HG02588 (cell line): ENCODE data around the gene ACTG1.
"Not testable (repeated sequence)": the region's sequence is repeated elsewhere in the genome, so short reads cannot be mapped to it uniquely, and the experiment has no call there.

Source experiments
- ATAC-seq: cut with Tn5 transposase; IDR thresholded peaks from one replicate; pipeline ENCODE4 v1.9.1; 2021; ENCODE audit warnings: mild to moderate bottlenecking, moderate library complexity; ENCODE audit not compliant: unreplicated experiment

ACTG1 gene

DNA sequence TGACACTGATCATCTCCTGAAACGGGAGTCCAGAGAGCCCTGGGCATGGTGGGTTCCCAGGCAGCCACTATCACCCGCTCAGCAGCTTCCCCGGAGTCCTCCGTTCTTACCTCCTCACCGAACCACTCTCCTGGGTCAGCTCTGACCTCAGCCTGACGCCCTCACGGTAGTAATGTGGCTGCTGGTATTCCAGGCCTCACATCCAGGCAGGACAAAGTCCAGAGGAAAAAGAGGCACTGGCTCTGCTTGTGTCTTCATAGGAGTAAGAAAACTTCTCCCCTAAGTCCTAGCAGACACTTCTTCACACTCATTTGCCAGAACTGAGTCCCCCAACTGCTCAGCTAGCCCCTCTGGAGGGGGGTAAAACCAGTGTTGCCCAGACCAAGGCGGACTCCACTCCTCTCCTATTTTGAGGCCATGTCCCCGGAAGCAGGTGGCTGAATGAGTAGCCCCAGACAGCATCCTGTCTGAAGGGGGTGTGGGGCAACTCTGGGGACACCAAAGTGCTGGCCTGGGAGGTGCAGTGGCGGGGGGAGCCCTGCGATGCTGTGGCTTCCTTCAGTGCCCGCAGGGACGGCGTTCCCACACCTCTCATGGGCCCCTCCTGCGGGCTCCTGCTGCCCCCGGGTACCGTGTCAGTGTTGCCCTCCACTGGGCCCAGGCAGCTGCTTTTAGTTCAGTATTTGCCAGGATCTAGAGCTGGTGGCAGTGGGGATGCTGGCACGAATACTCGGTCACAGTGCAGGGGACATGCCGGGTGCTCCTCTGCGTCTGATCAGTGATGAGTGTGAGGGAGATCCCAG lies 20.9 kb upstream of the ACTG1 start:
- ATAC-seq, result no peak

DNA sequence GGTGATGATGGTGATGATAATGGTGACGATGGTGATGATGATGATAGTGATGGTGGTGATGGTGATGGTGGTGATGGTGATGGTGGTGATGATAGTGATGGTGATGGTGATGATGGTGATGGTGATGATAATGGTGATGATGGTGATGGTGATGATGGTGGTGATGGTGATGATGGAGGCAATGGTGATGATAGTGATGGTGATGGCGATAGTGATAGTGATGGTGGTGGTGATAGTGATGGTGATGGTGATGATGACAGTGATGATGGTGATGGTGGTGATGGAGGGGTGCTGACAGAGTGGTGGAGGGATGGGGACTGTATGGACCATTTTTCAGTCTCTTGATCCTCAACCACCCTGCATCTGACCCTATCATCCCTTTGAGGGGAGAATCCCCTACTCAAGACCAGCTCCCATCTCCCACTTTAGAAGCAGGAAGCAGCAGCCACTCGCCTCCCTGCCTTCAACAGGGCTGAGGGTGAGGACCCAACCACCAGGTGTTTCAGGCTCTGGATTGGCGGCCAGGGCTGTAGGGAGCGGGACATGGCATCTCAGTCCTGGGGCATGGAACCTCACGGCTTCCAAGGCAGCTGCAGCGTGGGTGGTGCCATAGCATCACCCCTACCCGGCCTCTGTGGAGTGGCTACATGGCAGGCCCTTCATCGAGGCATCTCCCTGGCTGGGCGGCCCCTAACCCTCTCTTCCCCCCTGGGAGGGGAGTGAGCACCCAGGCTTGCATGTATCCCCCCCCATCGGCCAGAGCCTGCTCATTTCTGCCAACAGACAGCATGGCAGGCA lies 20.1 kb upstream of the ACTG1 start:
- ATAC-seq, result no peak

DNA sequence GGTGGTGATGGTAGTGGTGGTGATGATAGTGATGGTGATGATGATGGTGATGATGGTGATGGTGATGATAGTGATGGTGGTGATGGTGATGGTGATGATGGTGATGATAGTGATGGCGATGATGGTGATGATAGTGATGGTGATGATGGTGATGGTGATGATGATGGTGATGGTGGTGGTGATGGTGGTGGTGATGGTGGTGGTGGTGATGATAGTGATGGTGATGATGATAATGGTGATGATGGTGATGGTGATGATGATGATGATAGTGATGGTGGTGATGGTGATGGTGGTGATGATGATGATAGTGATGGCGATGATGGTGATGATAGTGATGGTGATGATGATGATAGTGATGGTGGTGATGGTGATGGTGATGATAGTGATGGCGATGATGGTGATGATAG lies 19.4 kb upstream of the ACTG1 start:
- ATAC-seq, result not testable (repeated sequence)

DNA sequence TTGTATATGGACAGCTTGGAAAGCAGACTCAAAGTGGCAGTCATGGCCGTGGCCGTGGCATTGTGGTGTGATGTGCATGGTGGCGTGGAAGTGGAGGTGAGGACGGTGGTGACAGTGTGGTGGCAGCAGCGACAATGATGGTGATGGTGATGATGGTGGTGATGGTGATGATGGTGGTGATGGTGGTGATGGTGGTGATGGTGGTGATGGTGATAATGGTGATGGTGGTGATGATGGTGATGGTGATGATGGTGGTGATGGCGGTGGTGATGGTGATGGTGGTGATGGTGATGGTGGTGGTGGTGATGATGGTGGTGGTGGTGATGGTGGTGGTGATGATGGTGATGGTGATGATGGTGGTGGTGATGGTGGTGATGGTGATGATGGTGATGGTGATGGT lies 18.4 kb upstream of the ACTG1 start:
- ATAC-seq, result not testable (repeated sequence)

DNA sequence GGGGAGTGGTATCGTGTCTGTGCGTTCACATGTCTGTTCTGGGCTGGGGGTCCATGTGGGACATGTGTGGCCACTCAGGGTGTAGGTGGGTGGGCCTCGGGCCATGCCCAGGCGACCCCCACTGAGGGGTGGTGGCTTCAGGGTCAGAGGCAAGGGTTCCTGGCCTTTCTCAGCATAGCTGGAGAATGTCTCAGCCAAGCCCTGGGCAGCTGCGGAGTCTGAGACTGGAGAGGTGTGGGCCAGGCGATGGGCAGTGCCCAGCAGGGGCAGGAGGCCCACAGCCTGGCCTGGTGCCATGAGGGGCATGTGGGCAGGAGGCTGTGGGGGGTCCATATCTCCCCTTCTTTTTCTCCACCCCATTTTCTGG lies 16.8 kb upstream of the ACTG1 start:
- ATAC-seq, result no peak

DNA sequence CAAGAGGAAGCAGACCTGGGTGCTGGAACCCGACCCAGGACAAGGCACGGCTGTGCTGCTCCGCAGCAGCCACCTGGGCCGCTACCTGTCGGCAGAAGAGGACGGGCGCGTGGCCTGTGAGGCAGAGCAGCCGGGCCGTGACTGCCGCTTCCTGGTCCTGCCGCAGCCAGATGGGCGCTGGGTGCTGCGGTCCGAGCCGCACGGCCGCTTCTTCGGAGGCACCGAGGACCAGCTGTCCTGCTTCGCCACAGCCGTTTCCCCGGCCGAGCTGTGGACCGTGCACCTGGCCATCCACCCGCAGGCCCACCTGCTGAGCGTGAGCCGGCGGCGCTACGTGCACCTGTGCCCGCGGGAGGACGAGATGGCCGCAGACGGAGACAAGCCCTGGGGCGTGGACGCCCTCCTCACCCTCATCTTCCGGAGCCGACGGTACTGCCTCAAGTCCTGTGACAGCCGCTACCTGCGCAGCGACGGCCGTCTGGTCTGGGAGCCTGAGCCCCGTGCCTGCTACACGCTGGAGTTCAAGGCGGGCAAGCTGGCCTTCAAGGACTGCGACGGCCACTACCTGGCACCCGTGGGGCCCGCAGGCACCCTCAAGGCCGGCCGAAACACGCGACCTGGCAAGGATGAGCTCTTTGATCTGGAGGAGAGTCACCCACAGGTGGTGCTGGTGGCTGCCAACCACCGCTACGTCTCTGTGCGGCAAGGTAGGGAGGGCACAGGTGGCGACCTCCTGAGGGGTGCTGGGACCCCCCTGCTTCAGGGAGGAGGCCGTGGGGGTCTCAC lies 16.2 kb upstream of the ACTG1 start:
- ATAC-seq, result no peak

DNA sequence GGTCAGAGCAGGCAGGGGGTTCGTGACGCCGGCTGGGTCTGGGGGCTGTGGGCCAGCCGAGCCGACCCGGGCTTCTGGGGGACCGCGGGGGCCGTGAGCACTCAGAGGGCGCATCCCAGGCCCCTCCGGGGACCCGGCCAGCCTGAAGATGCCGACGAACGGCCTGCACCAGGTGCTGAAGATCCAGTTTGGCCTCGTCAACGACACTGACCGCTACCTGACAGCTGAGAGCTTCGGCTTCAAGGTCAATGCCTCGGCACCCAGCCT lies 15.7 kb upstream of the ACTG1 start:
- no peak for ATAC-seq

DNA sequence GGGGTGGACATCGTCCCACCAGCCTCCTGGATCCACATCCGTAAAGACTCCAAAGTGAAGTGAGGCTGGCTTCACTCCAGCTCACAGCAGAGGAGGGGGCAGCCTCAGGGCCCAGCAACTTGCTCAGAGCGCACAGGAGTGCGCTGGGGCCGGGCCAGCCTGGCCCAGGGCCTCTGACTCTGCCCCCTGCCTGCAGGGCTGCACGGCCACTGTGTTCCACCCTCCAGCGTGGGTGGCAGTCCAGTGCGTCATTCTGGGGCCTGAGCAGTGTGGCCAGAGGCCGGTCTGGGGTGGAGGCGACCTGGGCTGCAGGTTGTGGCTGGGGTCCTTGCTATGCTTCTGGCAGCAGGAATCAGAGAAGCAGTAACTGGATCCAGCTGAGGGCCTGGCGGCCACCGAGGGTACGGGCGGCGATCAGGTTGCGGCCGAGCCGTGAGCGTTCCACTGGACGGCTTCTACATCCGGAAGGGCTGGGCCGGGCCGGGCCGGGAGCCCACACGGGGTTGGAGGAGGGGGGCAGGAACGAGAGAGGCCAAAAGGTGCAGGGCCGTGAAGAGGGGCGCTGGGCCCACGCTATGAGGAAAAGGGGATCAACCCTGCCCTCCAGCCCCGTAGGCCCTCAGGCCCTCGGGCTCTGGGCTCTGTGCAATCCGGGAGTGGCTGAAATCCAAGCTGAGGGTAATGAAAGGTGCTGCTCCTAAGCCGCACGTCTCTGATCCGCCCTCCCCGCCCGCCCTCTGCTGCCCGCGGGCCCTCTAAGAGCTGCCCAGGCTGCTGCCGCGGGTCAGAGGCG lies 15.2 kb upstream of the ACTG1 start, which contains the start of gene FSCN2:
TSS of gene FSCN2 (plus strand) at position 787 of the 793 bp plus-strand sequence. CDS start 155 bp downstream, outside the sequence.
- ATAC-seq, result no peak

DNA sequence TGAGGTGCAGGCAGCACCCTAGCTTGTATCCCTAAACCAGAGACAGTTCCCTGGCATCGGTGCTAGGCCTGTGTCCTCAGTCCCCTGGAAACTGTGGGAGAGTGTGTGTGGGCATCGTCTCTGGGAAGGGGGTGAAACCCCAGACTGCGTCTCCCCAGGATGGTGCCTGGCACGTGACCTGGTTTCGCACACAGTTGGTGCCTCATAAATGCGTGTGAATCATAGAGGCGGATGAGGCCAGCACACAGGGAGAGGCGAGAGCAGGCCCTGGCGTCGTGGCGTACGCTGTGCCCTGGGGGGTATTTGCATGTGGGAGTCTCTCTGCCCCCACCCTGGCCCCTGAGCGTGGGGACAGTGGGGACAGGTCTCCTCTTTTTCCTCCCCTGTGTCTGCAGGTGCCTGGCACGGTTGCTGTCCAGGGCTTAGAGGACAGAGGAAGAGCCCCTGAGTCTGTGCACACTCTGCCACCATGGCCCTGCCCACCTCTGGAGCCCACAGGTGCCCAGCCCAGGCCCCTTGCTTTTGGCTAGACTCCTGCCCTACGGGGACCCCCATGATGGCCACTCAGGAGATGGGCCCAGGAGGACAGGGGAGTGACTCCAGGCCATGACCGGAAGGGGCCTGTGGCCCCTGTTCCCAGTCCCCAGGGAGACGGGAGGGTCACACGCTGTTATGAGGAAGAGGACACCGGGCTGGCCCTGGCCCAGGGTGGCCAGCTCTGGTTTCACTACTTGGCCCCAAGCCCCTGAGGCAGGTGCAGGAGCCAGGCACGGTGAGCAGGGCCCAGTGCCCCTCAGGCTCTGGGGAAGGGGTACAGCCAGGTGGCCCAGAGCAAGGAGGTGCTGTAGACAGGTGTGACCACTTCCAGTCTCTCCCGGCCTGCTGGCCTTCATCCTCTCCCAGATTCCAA lies 14.3 kb upstream of the ACTG1 start:
- no peak for ATAC-seq

DNA sequence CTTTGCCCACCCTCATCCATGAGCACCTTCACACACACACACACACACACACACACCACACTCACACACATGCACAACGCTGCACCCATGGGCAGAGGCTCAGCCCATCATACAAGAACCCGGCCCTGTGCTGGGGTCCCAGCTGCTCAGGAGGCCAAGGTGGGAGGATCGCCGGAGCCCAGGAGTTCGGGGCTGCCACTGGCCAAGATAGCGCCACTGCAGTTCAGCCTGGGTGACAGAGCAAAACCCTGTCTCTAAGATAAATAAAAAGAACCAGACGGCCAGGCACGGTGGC lies 12.2 kb upstream of the ACTG1 start:
- ATAC-seq, result no peak

DNA sequence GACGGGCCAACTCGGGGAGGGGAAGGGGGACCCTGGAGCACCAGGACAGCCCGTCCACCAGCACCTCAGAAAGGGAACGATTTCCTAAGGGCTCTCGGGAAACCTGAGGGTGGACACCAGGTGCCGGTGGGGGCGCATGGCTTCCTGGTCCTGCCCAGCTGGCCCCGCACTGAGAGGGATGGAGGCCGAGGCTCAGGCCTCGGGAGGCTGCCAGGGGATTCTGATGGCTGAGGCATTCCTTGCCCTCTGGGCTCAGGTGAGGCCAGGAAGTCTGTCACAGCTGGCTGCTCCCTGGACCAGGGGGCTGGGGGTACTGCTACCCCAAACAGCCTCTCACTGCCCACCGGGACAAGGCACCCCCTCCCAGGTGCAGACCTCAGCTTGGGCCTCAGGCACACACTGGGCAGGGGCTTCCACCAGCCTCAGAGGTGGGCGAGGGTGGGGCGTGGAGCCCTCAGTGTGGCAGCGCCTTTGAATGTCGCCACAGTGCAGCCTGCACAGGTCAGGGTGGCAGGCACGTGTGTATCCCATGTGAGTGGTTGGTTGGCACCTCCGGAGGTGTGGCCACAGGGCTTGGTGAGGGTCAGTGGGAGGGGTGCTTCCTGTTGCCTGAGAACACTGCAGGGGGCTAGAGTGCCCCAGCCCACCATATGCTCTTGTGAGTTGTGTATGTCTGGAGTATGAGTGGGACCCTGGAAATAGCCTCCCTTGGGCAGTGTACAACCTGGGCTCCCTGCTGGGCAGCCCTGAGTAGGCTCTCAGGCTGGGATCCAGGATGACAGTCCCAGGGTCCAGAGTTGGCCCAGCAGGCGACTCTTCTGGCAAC lies 11.7 kb upstream of the ACTG1 start:
- ATAC-seq, result no peak

DNA sequence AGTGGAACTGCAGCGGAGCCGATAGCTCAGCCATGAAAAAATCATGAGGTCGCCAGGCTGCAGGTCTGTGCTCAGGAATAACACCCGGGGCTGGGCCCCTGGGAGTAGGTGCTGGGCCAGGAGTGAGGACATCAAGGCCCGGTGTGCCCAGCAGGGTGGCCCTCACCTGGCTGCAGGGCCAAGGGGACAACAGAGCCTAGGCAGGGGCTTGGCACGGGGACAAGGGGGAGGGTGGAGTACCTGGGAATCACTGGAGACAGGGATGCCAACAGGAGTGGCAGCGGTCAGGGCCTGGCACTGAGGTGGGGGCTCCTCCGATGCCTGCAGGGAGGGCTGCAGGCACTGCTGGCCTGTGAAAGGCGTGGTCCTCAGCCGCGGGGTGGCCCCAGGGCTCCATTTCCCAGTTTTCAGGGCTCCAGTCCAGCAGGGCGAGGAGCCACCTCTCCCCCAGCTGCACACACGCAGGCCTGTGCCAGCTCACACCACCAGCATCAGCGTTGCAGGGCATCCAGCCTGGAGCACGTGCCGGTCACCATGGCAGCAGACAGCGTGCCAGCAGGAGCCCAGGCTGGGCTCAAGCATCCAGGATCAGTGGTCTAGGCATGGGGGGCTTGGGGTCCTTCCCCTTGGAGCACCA lies 10.9 kb upstream of the ACTG1 start:
- no peak for ATAC-seq

DNA sequence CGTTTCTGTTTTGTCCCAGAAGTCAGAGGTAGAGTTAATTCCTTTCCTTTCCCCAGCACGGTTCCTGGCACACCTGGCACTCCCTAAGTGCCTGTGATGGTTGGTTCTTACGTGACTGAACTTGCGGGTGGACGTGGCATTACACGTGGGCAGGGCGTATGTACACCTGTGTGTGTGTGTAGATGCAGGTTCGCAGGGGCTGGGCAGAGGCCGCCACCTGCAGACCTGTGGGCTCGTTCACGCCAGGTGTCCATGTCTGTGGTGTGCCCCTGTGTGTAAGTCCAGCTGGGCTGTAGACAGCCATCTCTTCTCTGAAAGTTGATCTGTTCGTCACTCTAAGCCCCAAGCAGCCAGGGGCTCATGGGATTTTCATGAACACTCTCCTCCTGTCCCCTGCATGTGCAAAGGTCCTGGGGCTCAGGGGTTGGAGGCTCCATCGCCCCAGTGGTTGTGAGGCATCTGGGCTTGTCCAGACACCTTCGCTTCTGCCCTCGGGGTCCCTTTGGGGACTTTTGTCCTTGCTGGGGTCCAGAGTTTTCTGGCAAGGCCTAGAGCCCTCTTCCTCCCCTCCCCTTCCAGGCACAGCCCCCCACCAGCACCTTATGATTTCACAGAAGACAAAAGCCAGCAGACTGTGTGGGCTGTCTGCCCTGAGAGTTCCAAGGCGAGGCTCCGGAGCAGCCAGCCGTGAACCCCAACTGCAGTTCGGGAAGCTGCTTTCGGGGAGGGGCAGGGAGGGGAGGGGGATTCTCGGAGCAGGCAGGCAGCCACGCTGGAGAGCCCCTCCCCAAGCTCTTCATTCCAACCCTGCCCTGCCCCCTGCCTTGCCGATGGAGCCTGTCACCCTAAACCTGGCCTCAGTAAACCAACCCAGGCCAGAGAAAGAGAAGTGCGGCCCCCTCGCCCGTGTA lies 10.1 kb upstream of the ACTG1 start:
- ATAC-seq, result no peak

DNA sequence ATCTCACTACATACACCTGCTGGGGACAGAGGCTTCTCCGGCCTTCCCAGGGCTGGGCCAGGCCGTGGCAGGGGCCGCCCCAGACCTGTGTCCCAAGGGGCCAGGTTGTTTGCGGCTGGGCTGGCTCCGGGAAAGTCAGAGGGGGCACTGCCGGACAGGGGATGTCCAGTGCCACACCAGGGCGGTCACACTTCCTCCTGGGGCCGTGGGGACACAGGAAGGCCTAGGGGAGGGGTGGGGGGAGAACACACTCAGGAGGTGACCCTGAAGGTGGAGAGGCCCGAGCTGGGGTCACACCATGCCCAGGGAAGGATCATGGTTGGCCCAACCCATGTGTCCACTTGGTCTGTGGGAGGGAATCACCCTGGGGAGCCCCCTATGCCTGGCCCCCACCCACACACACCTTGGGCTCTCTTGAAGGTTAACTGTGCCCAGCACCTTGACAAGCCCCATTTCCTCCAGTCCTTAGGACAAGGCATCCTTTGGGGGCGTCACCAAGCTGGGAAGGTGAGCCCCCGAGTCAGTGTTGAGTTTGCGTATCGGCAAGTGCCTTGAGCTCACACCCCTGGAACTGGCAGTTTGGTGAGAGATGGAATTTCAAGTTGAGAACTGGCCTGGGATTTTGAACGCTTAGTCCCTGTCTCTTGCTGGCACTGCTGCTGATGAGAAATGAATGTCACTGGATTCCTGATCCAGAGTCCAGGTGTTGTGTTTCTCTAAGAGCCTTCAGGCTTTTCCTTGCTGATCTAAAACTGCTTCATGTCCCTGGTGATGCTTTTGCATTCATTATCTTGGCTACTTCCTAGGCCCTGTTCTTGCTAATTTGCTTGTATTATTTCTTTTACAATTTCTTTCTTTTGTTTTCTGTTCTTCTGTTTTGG lies 7.7 kb upstream of the ACTG1 start:
- no peak for ATAC-seq

DNA sequence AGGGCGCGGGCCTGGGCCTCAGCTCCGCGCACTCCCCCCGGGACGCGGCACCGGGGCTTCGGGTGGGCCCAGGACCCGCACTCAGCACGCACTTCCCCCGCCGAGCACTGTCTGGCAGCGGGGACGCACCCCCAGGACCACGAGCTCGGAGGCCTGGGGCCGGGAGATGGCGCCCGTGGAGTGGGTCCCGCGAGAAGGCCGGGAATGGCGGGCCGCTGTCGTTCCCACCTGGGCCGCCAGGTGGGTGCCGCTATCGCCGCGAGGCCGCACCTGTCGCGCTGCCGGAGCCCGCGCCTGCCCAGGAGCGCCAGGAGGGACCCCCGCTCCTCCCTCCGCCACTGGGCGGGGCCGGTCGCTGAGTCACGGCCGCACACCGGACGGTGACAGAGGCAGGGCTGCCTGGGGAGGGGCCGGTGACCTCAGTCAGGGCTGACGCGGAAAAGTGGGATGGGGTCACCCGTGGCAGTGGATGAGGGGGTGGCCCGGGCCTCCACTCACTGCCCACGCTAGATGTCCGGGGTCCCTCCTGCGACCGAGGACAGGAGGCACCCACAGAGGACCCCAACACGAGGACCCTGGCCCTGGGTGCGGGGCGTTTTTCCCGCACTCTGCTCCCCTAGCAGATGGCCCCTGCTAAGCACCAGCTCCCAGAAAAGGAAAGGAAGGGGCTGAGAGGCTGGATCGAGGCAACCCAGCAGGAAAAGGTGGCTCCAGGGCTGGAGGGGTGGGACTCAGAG lies 6.9 kb upstream of the ACTG1 start:
- ATAC-seq, result no peak

DNA sequence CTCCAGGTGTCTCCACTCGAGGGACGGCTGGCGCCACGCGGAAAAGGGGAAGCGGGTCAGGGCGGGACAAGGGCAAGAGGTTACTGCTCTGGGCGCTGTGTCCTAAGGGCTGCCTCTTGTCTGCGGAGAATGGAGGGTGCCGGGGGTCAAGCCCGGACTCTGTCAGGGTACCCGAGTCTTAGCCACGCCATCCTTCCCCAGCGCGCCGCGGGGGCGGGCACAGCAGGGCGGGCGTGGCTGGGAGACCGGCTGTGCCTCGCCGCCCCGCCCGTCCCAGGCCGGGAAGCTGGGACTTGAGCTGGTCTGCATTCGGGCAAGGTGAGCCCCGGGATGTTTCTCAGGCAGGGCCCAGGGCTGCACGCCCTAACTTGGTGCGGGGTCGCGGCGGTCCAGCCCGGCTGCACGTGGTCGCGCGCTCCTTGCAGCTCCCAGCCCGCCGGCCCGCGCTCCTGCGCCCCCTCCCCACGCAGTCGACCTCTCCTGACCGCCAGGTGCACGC lies 6.2 kb upstream of the ACTG1 start:
- no peak for ATAC-seq
